H1 (cell line): ENCODE results near the gene VAV2. TPM values are rescaled to one million over a fixed set of nuclear protein-coding genes. Genes with fewer than 3 reads are reported as not detected.

Source experiments
- RNF2 ChIP-seq: fragments of 200-900, 300-1000 bp; sonication (generic); IDR thresholded peaks from 2 replicates; pipeline ENCODE4 v1.7.1; 2016; ENCODE audit warnings: borderline replicate concordance, low read depth, mild to moderate bottlenecking, antibody characterized with exemption, low read length; ENCODE audit not compliant: poor library complexity, severe bottlenecking; ENCODE audit errors: missing control alignments
- polyA plus RNA-seq, 7 experiments: library from polyadenylated mRNA; depleted of rRNA in 3 of 7; stranded (reverse) in 5 of 7; unstranded in 2 of 7; fragments of >200 nt in 5 of 7; fragments of 200-250 nt in 2 of 7; gene quantifications; 1 replicate in 5 of 7; 2 replicates in 1 of 7; 4 replicates in 1 of 7; pipeline versions ENCODE4 v1.2.1 to v1.2.3, GENCODE V29; 2011 to 2013; ENCODE audit warnings: missing spikeins in 2 of 7, mixed read lengths in 2 of 7
- total RNA-seq: library from RNA; stranded (reverse); fragmentation: NEBNext Ultra II Directional; extraction: Animal tissue kit (Norgen Biotek cat#: 25700); gene quantifications from 2 replicates; pipeline ENCODE4 v1.2.1, GENCODE V29; 2021

Gene VAV2
- total and polyA plus RNA-seq, 2 of the 8 experiments (the other 6 are each of a cell fraction or from before 2014, with no cell fraction given), result 13.6 to 37.6 TPM

DNA sequence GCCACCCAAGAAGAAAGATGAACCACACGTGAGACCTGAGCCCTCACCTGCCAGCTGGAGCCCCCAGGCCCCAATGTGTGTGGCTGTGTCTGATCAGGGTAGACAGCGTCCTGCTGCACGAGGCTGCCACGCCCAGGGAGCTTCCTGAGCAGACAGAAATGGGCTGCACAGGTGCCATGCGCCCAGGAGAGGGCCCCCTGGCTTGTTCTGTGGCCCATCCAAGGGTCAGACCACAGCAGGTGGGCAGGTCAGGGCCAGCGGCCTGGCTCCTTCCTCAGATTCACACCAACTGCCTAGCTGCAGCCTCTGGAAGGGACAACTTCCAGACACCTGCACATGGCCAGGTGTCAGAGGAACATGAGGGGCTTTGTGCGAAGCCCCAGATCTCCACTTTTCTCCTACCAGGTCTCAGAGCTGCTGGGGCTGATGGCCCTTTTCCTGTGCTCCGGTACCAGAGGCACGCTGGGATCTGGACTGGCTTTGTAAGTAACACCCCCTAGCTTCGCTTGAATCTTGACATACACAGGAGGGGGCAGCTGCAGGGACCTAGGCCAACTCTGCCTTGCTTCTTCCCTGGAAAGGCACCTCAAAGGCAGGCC lies 264.7 kb downstream of the VAV2 start (continued):
- no peak for TF ChIP-seq RNF2
